Hepatocyte (in vitro differentiated cells): Measurements from ENCODE around the gene ASB8. TPM values are rescaled to one million over a fixed set of nuclear protein-coding genes. Genes with fewer than 3 reads are reported as not detected.
"Not testable (repeated sequence)": the region's sequence is repeated elsewhere in the genome, so short reads cannot be mapped to it uniquely, and the experiment has no call there.

ENCODE experiments used
- DNase-seq: peaks from one replicate; pipeline ENCODE4 v3.0.0-alpha.2; 2016; ENCODE audit warnings: low spot score
- H2AFZ ChIP-seq: fragments of 200-600 bp; sonication (generic); 2 replicates; pipeline ENCODE4 v1.6.0; 2016; ENCODE audit warnings: antibody characterized with exemption, mild to moderate bottlenecking
- H3K27ac ChIP-seq: fragments of 200-600 bp; sonication (generic); 2 replicates; pipeline ENCODE4 v1.5.1; 2016; ENCODE audit warnings: mild to moderate bottlenecking
- H3K27me3 ChIP-seq: fragments of 200-600 bp; sonication (generic); 2 replicates; pipeline ENCODE4 v1.6.1; 2016
- H3K36me3 ChIP-seq: fragments of 200-600 bp; sonication (generic); replicated peaks from 2 replicates; pipeline ENCODE4 v1.5.1; 2016; ENCODE audit warnings: low read depth; ENCODE audit not compliant: insufficient read depth
- H3K4me1 ChIP-seq: fragments of 200-600 bp; sonication (generic); 2 replicates; pipeline ENCODE4 v1.5.1; 2016; ENCODE audit warnings: mild to moderate bottlenecking, moderate library complexity; ENCODE audit not compliant: insufficient read depth
- H3K4me2 ChIP-seq: fragments of 200-600 bp; sonication (generic); 2 replicates; pipeline ENCODE4 v1.6.0; 2016
- H3K4me3 ChIP-seq: fragments of 200-600 bp; sonication (generic); 2 replicates; pipeline ENCODE4 v1.5.1; 2016; ENCODE audit warnings: mild to moderate bottlenecking
- H3K79me2 ChIP-seq: fragments of 200-600 bp; sonication (generic); 2 replicates; pipeline ENCODE4 v1.6.0; 2017; ENCODE audit warnings: mild to moderate bottlenecking
- H3K9me2 ChIP-seq: fragments of 200-600 bp; sonication (generic); replicated peaks from 2 replicates; pipeline ENCODE4 v1.6.0; 2017; ENCODE audit warnings: mild to moderate bottlenecking; ENCODE audit not compliant: insufficient read depth
- H3K9me3 ChIP-seq: fragments of 200-600 bp; sonication (generic); 2 replicates; pipeline ENCODE4 v1.5.1; 2016; ENCODE audit warnings: low read depth, mild to moderate bottlenecking
- H4K20me1 ChIP-seq: fragments of 200-600 bp; sonication (generic); 2 replicates; pipeline ENCODE4 v1.6.0; 2016; ENCODE audit warnings: mild to moderate bottlenecking; ENCODE audit not compliant: insufficient read depth, poor library complexity, severe bottlenecking
- CTCF ChIP-seq: fragments of 200-600 bp; sonication (generic); IDR thresholded peaks from 2 replicates; pipeline ENCODE4 v1.5.1; 2016; ENCODE audit warnings: antibody characterized with exemption, mild to moderate bottlenecking; ENCODE audit not compliant: poor library complexity
- EZH2 ChIP-seq: fragments of 200-600 bp; sonication (generic); IDR thresholded peaks from 2 replicates; pipeline ENCODE4 v1.6.1; 2016; ENCODE audit warnings: antibody characterized with exemption, mild to moderate bottlenecking, borderline replicate concordance
- EZH2phosphoT487 ChIP-seq: fragments of 200-600 bp; sonication (generic); IDR thresholded peaks from one replicate; pipeline ENCODE4 v1.6.1; 2018; ENCODE audit warnings: antibody characterized with exemption, mild to moderate bottlenecking, low read depth, moderate library complexity; ENCODE audit not compliant: unreplicated experiment, severe bottlenecking
- WGBS: methylation state at CpG from one replicate; pipeline ENCODE4 v1.1.6; 2016; ENCODE audit warnings: low lambda C conversion rate; ENCODE audit errors: missing lambda C conversion rate; 5-methylcytosine and 5-hydroxymethylcytosine counted together
- polyA plus RNA-seq: library from polyadenylated mRNA; unstranded; fragments of >200 nt; fragmentation: Nextera tagmentation; extraction: Ambion mirVana; gene quantifications from 2 replicates; pipeline ENCODE4 v1.2.1, GENCODE V29; 2016
- total RNA-seq: library from RNA; depleted of rRNA; stranded (reverse); fragments of >200 nt; gene quantifications from 2 replicates; pipeline ENCODE4 v1.2.3, GENCODE V29; 2014

Gene ASB8
- total and polyA plus RNA-seq, 2 experiments from 2014 or later: 27.2 to 29.0 TPM

DNA sequence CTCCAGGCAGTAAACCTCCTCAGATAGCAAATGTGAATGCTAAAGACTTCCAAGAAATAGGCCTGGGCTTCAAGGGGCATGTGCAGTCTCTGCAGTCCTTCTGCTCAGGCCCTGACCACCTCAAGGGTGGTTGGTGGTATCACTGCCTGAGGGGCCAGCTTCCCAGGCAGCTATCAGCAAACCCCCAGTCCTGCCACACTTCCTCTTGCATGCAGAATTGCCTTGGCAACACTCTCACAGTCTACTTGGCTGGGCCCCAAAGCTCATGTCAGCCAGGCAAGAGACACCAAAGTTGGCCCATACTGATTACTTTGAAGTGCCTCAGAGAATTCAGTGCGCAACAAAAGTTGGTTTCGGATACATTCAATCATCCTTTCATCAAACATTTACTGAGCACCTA lies 3.5 kb upstream of the ASB8 start:
- no peak overlapping the region for H3K27ac ChIP-seq
- no peak for DNase-seq
- H3K9me3 ChIP-seq: no peaks in the 10 kb centered on the region
- H3K4me2 ChIP-seq: no peak overlapping the region
- H3K4me3 ChIP-seq: no peak overlapping the region
- H4K20me1 ChIP-seq: no peaks in the 10 kb centered on the region
- H3K79me2 ChIP-seq: peaks cover 9% of the 10 kb centered on the region
- no peak for TF ChIP-seq EZH2phosphoT487
- TF ChIP-seq CTCF: no peak
- no peak for TF ChIP-seq EZH2
- no peak overlapping the region for H2AFZ ChIP-seq
- H3K27me3 ChIP-seq: no peaks in the 10 kb centered on the region
- no peaks in the 10 kb centered on the region for H3K9me2 ChIP-seq
- WGBS: 94% methylated on average over 2 of the region's 2 CpGs
- no peaks in the 10 kb centered on the region for H3K36me3 ChIP-seq
- H3K4me1 ChIP-seq: peaks cover 6% of the 10 kb centered on the region

- no peak overlapping the region for H3K27ac ChIP-seq
- DNase-seq: no peak
- H2AFZ ChIP-seq: no peak overlapping the region
- no peaks in the 10 kb centered on the region for H3K9me2 ChIP-seq
- H3K4me3 ChIP-seq: no peak overlapping the region
- no peaks in the 10 kb centered on the region for H3K36me3 ChIP-seq
- peaks cover 16% of the 10 kb centered on the region for H3K79me2 ChIP-seq
- no peaks in the 10 kb centered on the region for H4K20me1 ChIP-seq
- H3K9me3 ChIP-seq: no peaks in the 10 kb centered on the region
- H3K4me1 ChIP-seq: peaks cover 6% of the 10 kb centered on the region
- 98% methylated on average over 5 of the region's 5 CpGs for WGBS
- no peak for TF ChIP-seq CTCF
- no peak for TF ChIP-seq EZH2
- no peak for TF ChIP-seq EZH2phosphoT487
- no peak overlapping the region for H3K4me2 ChIP-seq
- H3K27me3 ChIP-seq: no peaks in the 10 kb centered on the region
These were observed 2.7 kb upstream of the ASB8 start for GRCh38 chr12:48160046-48160445.

GRCh38 chr12:48157889-48158370 lies 615 bp upstream of the ASB8 start:
- Histone ChIP-seq H3K4me2 (peak overlapping the region; percentile 75), H3K9me2 (no peaks in the 10 kb centered on the region), H3K4me3 (no peak overlapping the region), H4K20me1 (no peaks in the 10 kb centered on the region), H2AFZ (peak overlapping the region; percentile 85), H3K9me3 (no peaks in the 10 kb centered on the region), H3K36me3 (no peaks in the 10 kb centered on the region), H3K27ac (peak overlapping the region; percentile 67), H3K4me1 (peaks cover 6% of the 10 kb centered on the region), H3K27me3 (no peaks in the 10 kb centered on the region), H3K79me2 (peaks cover 34% of the 10 kb centered on the region)
- WGBS: 77% methylated on average over 3 of the region's 3 CpGs
- no peak for DNase-seq
- TF ChIP-seq EZH2phosphoT487 (no peak), CTCF (no peak), EZH2 (no peak)

DNA sequence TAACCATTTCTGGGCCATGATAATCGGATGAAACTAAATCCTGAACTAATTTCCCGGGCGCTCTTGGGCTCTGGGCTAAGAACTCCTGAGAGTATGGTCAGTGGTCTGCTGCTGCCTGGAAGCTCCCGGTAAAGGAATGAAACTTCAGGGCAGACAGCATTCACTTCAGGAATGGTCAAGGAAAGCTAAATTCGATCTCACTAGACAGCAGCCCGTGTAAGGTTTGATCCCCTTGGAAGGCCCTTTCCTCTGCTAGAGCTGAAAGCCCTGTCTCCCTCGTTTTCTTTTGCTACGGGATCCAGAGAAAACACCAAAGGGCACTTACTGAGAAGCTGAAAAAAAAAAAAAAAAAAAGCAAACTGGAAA lies 680 bp downstream of the ASB8 start:
- Histone ChIP-seq H3K9me3 (no peaks in the 10 kb centered on the region), H3K4me1 (peaks cover 6% of the 10 kb centered on the region), H2AFZ (peak overlapping the region; percentile 85), H3K27me3 (no peaks in the 10 kb centered on the region), H3K9me2 (no peaks in the 10 kb centered on the region), H4K20me1 (no peaks in the 10 kb centered on the region), H3K4me2 (peak overlapping the region; percentile 95), H3K36me3 (no peaks in the 10 kb centered on the region), H3K27ac (peak overlapping the region; percentile 78), H3K79me2 (peaks cover 34% of the 10 kb centered on the region), H3K4me3 (peak overlapping the region; percentile 58)
- no peak for TF ChIP-seq CTCF
- no peak for TF ChIP-seq EZH2
- no peak for TF ChIP-seq EZH2phosphoT487
- DNase-seq: no peak
- 47% methylated on average over 6 of the region's 8 CpGs for WGBS

- not testable (repeated sequence) for H3K4me1 ChIP-seq, DNase-seq, H3K4me3 ChIP-seq, H2AFZ ChIP-seq, H4K20me1 ChIP-seq, H3K9me2 ChIP-seq, H3K36me3 ChIP-seq, H3K27ac ChIP-seq, H3K27me3 ChIP-seq, H3K9me3 ChIP-seq
- Histone ChIP-seq H3K79me2 (peaks cover 34% of the 10 kb centered on the region), H3K4me2 (peak overlapping the region; percentile 95)
- 98% methylated on average over 5 of the region's 5 CpGs for WGBS
These were observed 1.5 kb downstream of the ASB8 start for GRCh38 chr12:48155786-48156185.
